K562 (cell line): ENCODE data around the gene SLC25A4. TPM values are rescaled to one million over a fixed set of nuclear protein-coding genes. Genes with fewer than 3 reads are reported as not detected.
A peak's percentile ranks its signal among the peaks of the same experiment; 100 is the strongest.

Experiments
- CTCF ChIP-seq, 3 experiments: IDR thresholded peaks in 2 of 3; conservative IDR thresholded peaks in 1 of 3; 2 replicates each; pipeline ENCODE4 v1.5.1; 2011 to 2012; ENCODE audit warnings: low read length in 3 of 3, mild to moderate bottlenecking in 3 of 3, control low read depth in 2 of 3, improper control_type of control experiment in 1 of 3, inconsistent platforms in 1 of 3, low read depth in 1 of 3, mixed read lengths in 1 of 3, moderate library complexity in 1 of 3; ENCODE audit not compliant: insufficient read depth in 2 of 3
- GATAD2B ChIP-seq: fragments of 450-650 bp; IDR thresholded peaks from 2 replicates; pipeline ENCODE4 v1.6.1; 2017; ENCODE audit warnings: mild to moderate bottlenecking, borderline replicate concordance
- HDAC8 ChIP-seq: fragments of 450-650 bp; IDR thresholded peaks from 2 replicates; pipeline ENCODE4 v1.6.1; 2016; ENCODE audit warnings: mild to moderate bottlenecking, missing genetic modification characterization, moderate library complexity, missing compliant biosample characterization
- ID3 ChIP-seq, 2 experiments: fragments of 250-450 bp in 1 of 2; fragments of 450-650 bp in 1 of 2; sonication (Bioruptor Pico) in 1 of 2; IDR thresholded peaks; 2 replicates each; pipeline versions ENCODE4 v1.6.1 to v1.8.0; 2016 to 2021; ENCODE audit warnings: mild to moderate bottlenecking in 2 of 2, moderate library complexity in 2 of 2, missing compliant biosample characterization in 1 of 2, missing genetic modification characterization in 1 of 2
- MED1 ChIP-seq: sonication (generic); formaldehyde crosslinking; IDR thresholded peaks from 2 replicates; pipeline ENCODE4 v1.8.1; 2023; ENCODE audit warnings: missing genetic modification reagents, borderline replicate concordance
- MYC ChIP-seq, 2 experiments: fragments of 250-450 bp in 1 of 2; sonication (Bioruptor Pico) in 1 of 2; IDR thresholded peaks; 2 replicates each; pipeline versions ENCODE4 v1.5.1 to v1.6.1; 2012 to 2021; ENCODE audit warnings: low read depth in 2 of 2, borderline replicate concordance in 1 of 2, improper control_type of control experiment in 1 of 2, low read length in 1 of 2, mild to moderate bottlenecking in 1 of 2, moderate library complexity in 1 of 2
- NFIC ChIP-seq: fragments of 450-650 bp; IDR thresholded peaks from 2 replicates; pipeline ENCODE4 v1.6.1; 2017; ENCODE audit warnings: mild to moderate bottlenecking, inconsistent platforms
- SMAD1 ChIP-seq: fragments of 150-350 bp; IDR thresholded peaks from 2 replicates; pipeline ENCODE4 v1.6.1; 2014; ENCODE audit warnings: low read length, low read depth; ENCODE audit not compliant: partially characterized antibody
- TBL1XR1 ChIP-seq, 2 experiments: IDR thresholded peaks; 2 replicates each; pipeline ENCODE4 v1.6.1; 2012; ENCODE audit warnings: improper control_type of control experiment in 2 of 2, low read length in 2 of 2, mild to moderate bottlenecking in 1 of 2
- TFE3 ChIP-seq: fragments of 450-650 bp; formaldehyde crosslinking; IDR thresholded peaks from 2 replicates; pipeline ENCODE4 v1.4.0; 2020; ENCODE audit warnings: mild to moderate bottlenecking, mixed read lengths
- polyA plus RNA-seq, 8 experiments: library from polyadenylated mRNA; depleted of rRNA in 4 of 8; stranded (reverse) in 5 of 8; unstranded in 3 of 8; fragments of >200 nt; fragmentation: Nextera tagmentation in 2 of 8; fragmentation: Illumina TruSeq in 1 of 8; extraction: Ambion mirVana in 2 of 8; extraction: Trizol in 1 of 8; gene quantifications; 2 replicates each; pipeline versions ENCODE4 v1.2.1 to v1.2.3, GENCODE V29; 2011 to 2014; ENCODE audit warnings: inconsistent platforms in 1 of 8, missing spikeins in 1 of 8
- total RNA-seq, 7 experiments: library from RNA; depleted of rRNA in 6 of 7; stranded (reverse); fragments of >200 nt in 6 of 7; fragmentation: Illumina TruSeq in 2 of 7; extraction: Trizol in 2 of 7; gene quantifications; 2 replicates each; pipeline versions ENCODE4 v1.2.1 to v1.2.3, GENCODE V29; 2011 to 2021; ENCODE audit warnings: low replicate concordance in 1 of 7
- TF ChIP-seq, protein P1 (sequence below): IDR thresholded peaks from 2 replicates; pipeline ENCODE4 v1.6.1; 2011; ENCODE audit warnings: borderline replicate concordance, low read depth, mild to moderate bottlenecking, moderate library complexity, low read length; ENCODE audit not compliant: insufficient read depth, poor library complexity, severe bottlenecking
- TF ChIP-seq, protein P2 (sequence below): fragments of 250-450 bp; sonication (Bioruptor Pico); IDR thresholded peaks from 2 replicates; pipeline ENCODE4 v1.4.0; 2020; ENCODE audit warnings: mild to moderate bottlenecking, moderate library complexity

The SLC25A4 gene
- total and polyA plus RNA-seq, 9 of the 15 experiments (the other 6 are each of a cell fraction or from before 2014, with no cell fraction given): 8.3 to 28.6 (median 19.5) TPM

DNA sequence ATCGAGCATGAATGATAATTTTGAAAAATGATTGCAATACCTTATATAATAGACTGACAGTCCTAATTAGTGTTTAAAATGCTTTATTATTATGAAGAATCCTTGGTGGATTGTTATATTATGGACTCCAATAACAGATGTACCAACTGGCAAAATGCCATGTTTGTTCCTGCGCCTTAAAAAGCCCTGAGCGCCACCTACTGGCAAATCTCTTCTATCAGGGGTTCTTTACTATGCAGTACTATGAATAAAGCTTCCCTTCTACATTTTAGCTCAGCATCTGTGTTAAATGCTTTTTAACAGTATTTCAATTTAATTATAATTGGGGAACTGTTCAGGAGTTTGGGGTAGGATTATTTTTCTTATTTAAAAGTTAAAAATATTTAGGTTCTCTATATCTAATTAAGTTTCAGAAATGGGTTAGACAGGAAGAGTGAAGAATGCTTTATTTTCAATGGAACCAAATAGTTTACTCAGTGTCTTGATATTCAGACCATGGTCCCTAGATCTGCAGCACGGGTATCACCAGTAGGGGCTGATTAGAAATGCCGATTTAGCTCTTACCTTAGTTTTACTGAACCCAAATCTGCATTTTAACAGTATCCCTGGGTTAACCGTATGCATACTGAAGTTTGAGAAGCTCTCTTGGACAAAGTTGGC, 40.7 kb downstream of the SLC25A4 start (continued):
- peak; percentile 48; the same call in 1 of the 2 replicates for TF ChIP-seq MYC (IDR thresholded peaks at IDR 0.05; ENCODE audit: low read depth, low read length)
- no peak for TF ChIP-seq MYC (CRISPR knock-in tag; IDR thresholded peaks at IDR 0.05; ENCODE audit: borderline replicate concordance, low read depth)
- peak; percentile 74 for TF ChIP-seq SMAD1
- no peak for TF ChIP-seq MED1 (CRISPR knock-in tag)
- peak in 1 of 2 experiments; percentile 12; a peak in 1 of 4 replicates for TF ChIP-seq TBL1XR1 (IDR thresholded peaks at IDR 0.05; ENCODE audit: low read length in 2 of 2)
- TF ChIP-seq GATAD2B: no peak
- TF ChIP-seq, protein P1, sequence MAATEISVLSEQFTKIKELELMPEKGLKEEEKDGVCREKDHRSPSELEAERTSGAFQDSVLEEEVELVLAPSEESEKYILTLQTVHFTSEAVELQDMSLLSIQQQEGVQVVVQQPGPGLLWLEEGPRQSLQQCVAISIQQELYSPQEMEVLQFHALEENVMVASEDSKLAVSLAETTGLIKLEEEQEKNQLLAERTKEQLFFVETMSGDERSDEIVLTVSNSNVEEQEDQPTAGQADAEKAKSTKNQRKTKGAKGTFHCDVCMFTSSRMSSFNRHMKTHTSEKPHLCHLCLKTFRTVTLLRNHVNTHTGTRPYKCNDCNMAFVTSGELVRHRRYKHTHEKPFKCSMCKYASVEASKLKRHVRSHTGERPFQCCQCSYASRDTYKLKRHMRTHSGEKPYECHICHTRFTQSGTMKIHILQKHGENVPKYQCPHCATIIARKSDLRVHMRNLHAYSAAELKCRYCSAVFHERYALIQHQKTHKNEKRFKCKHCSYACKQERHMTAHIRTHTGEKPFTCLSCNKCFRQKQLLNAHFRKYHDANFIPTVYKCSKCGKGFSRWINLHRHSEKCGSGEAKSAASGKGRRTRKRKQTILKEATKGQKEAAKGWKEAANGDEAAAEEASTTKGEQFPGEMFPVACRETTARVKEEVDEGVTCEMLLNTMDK: peak; percentile 9
- no peak for TF ChIP-seq HDAC8 (tag)
- TF ChIP-seq, protein P2, sequence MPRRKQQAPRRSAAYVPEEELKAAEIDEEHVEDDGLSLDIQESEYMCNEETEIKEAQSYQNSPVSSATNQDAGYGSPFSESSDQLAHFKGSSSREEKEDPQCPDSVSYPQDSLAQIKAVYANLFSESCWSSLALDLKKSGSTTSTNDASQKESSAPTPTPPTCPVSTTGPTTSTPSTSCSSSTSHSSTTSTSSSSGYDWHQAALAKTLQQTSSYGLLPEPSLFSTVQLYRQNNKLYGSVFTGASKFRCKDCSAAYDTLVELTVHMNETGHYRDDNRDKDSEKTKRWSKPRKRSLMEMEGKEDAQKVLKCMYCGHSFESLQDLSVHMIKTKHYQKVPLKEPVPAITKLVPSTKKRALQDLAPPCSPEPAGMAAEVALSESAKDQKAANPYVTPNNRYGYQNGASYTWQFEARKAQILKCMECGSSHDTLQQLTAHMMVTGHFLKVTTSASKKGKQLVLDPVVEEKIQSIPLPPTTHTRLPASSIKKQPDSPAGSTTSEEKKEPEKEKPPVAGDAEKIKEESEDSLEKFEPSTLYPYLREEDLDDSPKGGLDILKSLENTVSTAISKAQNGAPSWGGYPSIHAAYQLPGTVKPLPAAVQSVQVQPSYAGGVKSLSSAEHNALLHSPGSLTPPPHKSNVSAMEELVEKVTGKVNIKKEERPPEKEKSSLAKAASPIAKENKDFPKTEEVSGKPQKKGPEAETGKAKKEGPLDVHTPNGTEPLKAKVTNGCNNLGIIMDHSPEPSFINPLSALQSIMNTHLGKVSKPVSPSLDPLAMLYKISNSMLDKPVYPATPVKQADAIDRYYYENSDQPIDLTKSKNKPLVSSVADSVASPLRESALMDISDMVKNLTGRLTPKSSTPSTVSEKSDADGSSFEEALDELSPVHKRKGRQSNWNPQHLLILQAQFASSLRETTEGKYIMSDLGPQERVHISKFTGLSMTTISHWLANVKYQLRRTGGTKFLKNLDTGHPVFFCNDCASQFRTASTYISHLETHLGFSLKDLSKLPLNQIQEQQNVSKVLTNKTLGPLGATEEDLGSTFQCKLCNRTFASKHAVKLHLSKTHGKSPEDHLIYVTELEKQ (CRISPR knock-in tag): no peak
- TF ChIP-seq CTCF (IDR thresholded peaks at IDR 0.05 in 2 of 3, conservative IDR thresholded peaks at IDR 0.05 in 1 of 3; ENCODE audit: insufficient read depth in 2 of 3, low read depth in 1 of 3, low read length in 3 of 3): peak; percentile 65 to 88 (median 75)
- no peak for TF ChIP-seq TFE3 (CRISPR knock-in tag)
- no peak for TF ChIP-seq ID3 (CRISPR knock-in tag; IDR thresholded peaks at IDR 0.05)
- TF ChIP-seq ID3 (tag; IDR thresholded peaks at IDR 0.05): no peak
- TF ChIP-seq NFIC: peak; percentile 99
